GM19452 (cell line): ENCODE results near the gene PSME3.

Experiments used
- ATAC-seq: cut with Tn5 transposase; IDR thresholded peaks from one replicate; pipeline ENCODE4 v1.9.1; 2021; ENCODE audit not compliant: unreplicated experiment

PSME3 gene

GRCh38 chr17:42832934-42833766 is at the start of gene PSME3:
TSS of gene PSME3 (plus strand) at chr17:42833397. CDS start at chr17:42833632, 235 bp downstream.
- peak; percentile 84 for ATAC-seq

GRCh38 chr17:42783791-42784138 is 49.4 kb upstream of the PSME3 start:
- ATAC-seq, result no peak

- no peak for ATAC-seq
Measured at GRCh38 chr17:42784409-42784808, 48.8 kb upstream of the PSME3 start.

GRCh38 chr17:42784811-42785592 is 48.2 kb upstream of the PSME3 start:
- ATAC-seq, result no peak

GRCh38 chr17:42787266-42787665 is 45.9 kb upstream of the PSME3 start:
- no peak for ATAC-seq

GRCh38 chr17:42791948-42792347 is 41.2 kb upstream of the PSME3 start:
- ATAC-seq, result no peak

- no peak for ATAC-seq
Measured at GRCh38 chr17:42792545-42792944, 40.7 kb upstream of the PSME3 start.

GRCh38 chr17:42795061-42795460 is 38.1 kb upstream of the PSME3 start:
- no peak for ATAC-seq

GRCh38 chr17:42795465-42795864 is 37.7 kb upstream of the PSME3 start:
- no peak for ATAC-seq

GRCh38 chr17:42796066-42796758 is 37.0 kb upstream of the PSME3 start:
- no peak for ATAC-seq

GRCh38 chr17:42797067-42798007 is 35.9 kb upstream of the PSME3 start:
- no peak for ATAC-seq

GRCh38 chr17:42798011-42798382 is 35.2 kb upstream of the PSME3 start:
- ATAC-seq, result no peak

GRCh38 chr17:42798383-42799380 is 34.5 kb upstream of the PSME3 start, which contains the start of the genes CNTD1 and COA3:
TSS of gene CNTD1 (plus strand) at chr17:42798861. CDS start at chr17:42799068, 207 bp downstream.
TSS of gene COA3 (minus strand) at chr17:42798704. CDS start at chr17:42798681, 23 bp downstream.
- ATAC-seq, result peak; percentile 74

- no peak for ATAC-seq
Measured at GRCh38 chr17:42803074-42803883, 29.9 kb upstream of the PSME3 start.

- ATAC-seq, result no peak
Measured at GRCh38 chr17:42804918-42805367, 28.3 kb upstream of the PSME3 start.

- no peak for ATAC-seq
Measured at GRCh38 chr17:42806249-42806648, 26.9 kb upstream of the PSME3 start.

- no peak for ATAC-seq
Measured at GRCh38 chr17:42809250-42809649, 23.9 kb upstream of the PSME3 start.
